NCI-H2227 (cell line): Measurements from ENCODE around the gene SANBR.
"Not testable (repeated sequence)": the region's sequence is repeated elsewhere in the genome, so short reads cannot be mapped to it uniquely, and the experiment has no call there.

Experiments used
- DNase-seq: peaks from one replicate; lab custom pipeline; 2025; ENCODE audit not compliant: unreplicated experiment; lab: John Stamatoyannopoulos, UW

Gene SANBR

DNA sequence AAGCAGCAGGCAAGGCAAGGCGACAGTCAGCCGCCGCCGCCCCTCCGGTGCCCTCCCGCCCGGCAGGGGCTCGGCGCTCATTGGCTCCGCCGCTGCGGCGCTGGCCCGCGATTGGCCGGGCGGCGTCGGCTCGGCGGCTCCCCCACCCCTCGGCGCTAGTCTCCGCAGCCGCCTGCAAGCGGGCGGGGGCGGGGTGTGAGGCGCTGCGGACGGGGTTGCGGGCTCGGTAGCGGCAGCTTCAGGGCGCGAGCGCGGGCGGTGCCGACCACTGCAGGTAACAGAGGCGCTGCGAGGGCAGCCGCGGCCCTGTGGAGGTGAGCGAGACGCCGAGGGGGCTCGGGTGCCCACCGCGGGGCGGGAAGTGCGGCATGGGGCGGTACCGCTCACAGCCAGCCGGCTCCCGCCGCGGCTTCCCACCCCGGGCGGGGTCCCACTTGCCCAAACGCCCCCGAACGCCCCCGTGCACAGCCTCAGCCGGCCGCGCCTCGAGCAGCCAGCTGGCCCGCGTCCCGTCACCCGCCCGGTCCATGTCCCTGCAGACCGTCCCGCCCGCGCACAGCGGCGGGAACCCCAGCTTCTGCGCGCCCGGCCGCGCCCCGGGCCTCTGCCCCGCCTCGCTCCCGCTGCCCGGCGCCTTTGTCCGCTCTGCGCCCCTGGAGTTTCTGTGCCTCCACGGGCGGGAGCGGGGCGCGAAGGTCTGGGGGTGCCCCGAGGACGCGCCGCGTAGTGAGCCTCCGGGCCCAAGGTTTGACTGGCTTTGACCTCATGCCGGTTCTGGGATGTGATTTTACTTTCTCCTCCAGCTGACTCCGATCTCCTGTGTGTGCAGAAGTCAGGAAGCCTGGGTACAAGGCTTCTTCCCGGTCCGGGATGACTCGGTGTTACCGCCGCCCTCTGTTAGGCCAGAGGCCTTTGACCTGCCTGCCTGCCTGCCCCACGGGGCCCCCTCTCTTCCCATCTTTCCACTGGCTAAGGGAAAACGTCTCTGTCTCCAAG is at the start of gene SANBR:
TSS of gene SANBR (plus strand) at position 158 of the 996 bp plus-strand sequence. CDS start 4,480 bp downstream, outside the sequence.
- DNase-seq, result peak; percentile 96

DNA sequence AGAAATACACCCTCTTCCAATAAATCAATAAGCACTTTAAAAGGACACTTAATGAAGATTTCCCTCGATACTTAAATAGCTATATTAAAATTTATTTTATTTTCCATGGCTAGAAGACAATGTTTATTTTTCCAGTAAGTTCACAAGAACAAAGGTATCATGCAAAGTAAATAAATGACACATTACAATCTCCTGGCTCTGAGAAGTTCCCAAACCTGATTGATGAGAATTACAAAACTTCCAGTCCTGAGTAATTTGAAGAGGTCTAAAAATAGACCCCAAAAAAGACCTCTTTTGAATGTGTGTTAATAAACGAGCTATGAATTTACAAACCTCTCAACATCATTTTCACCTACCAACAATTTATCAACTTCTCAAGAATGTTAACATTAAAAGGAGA is 49.7 kb upstream of the SANBR start:
- DNase-seq, result no peak

DNA sequence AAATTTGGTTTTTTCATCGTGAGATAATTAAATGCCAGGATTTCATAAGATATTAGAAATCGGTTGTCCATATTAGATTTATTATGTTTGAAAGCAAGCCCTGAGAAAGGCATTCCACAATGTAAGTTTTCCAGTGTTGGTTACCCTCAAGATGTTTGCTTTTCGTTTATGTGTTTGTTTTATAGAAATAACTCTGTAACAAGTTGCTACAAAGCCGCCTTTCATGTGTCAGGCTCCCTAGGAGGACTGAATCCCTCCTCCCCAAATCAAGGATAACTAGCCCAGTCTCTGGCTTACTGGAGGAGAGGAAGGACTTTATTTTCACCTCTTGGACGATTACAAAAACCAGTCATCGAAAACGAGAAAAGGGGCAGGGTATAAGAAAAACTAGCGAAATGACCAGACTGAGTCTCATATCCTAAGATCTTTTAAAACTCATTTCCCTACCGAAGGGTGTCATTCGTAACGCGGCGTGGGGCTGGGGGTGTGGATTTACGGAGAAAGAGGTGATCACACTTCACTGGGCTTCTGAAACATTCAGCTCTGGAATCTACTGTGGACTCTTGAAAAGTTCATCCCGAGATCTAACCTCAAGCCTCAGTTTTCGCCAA is 49.2 kb upstream of the SANBR start:
- no peak for DNase-seq

DNA sequence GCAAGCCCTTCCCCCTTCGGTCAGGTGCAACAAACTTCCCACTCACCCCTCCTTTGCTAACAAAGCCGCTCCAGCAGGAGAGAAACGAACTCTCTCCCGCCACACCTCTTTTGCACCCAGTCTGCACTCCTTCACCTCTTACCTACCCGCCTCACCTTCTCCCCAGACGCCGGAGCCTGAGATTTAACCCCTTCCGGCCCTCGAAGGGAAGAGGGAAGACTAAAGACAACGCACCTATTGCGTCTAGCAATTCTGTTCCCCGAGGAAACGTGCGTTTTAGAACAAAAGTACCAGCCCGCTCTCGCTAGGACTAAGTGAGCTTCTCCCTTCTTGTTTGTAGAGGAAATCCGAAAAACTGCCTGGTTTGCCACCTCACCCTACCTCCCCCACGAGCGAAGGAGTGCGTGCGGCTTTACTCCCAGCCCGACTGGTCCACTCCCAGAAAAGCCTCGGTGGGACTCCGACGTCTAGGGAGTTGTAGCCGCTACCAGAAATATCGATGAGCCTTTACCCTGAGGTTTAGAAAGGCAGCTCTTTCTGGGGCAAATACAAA is 48.6 kb upstream of the SANBR start:
- peak; percentile 89 for DNase-seq

GRCh38 chr2:61017556-61018317 is 47.9 kb upstream of the SANBR start, which contains the start of the genes PEX13 and PUS10:
TSS of gene PEX13 (plus strand) at chr2:61017720. CDS start at chr2:61017760, 40 bp downstream.
TSS of gene PUS10 (minus strand) at chr2:61018255. CDS start at chr2:61011890, 6,365 bp downstream.
- peak; percentile 87 for DNase-seq

DNA sequence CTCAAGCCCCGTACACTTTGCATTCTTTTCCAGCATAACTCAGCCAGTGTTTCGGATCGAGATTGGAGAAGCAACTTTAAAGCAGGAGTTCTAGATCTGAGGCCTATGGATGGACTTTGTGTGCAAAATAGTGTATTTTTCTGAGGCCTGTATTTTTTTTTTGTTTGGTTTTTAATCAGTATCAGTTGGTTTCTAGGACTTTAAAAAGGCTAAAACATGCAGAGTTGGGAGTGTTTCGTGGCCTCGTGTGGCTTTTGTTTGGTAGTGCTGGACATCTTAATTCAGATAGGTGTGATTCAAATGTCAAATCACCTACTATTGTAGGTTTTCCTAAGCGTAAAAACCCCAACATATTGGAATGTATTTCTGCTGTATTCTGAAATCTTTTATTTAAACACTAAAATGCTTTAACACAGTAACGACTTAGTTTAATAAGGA is 47.3 kb upstream of the SANBR start:
- DNase-seq, result no peak

DNA sequence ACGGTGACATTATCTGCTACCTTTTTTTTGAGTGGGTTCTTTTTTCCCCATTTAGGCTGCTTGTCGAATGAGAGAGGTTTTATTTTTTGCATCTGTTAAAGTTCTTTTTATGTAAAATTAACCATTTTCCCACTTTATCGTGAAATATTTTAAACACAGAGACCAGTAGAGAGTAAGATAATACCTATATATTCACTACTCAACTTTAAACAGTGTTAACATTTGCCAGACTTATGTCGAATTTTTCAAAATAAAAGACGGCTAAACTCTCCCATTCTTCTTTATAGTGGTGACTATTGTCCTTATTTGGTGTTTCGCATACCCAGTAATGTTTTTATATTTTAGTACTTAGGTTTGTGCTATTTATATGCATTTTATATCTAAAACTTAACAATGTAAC is 46.9 kb upstream of the SANBR start:
- no peak for DNase-seq

DNA sequence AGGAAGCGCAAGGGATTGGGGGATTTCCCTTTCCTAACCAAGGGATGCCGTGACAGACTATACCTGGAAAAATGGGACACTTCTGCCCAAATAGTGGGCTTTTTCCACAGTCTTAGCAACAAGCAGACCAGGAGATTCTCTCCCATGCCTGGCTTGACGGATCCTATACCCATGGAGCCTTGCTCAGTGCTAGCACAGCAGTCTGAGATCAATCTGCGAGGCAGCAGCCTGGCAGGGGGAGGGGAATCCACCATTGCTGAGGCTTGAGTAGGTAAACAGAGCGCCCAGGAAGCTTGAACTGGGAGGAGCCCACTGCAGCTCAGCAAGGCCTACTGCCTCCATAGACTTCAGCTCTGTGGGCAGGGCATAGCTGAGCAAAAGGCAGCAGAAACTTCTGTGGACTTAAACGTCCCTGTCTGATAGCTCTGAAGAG is 44.4 kb upstream of the SANBR start:
- no peak for DNase-seq

GRCh38 chr2:61023670-61024069 is 42.0 kb upstream of the SANBR start:
- no peak for DNase-seq

DNA sequence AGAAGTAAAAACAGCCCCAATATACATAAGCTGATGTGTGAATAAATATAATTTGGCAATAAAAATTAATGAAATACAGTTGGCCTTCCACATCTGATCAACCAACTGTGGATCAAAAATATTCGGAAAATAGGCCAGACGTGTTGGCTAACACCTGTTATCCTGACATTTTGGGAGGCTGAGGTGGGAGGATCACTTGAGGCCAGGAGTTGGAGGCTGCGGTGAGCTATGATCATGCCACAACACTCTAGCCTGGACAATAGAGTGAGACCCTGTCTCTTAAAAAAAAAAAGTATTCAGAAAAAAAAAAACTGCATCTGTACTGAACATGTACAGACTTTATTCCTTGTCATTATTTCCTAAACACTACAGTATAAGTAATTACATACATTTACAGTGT is 36.1 kb upstream of the SANBR start:
- no peak for DNase-seq

DNA sequence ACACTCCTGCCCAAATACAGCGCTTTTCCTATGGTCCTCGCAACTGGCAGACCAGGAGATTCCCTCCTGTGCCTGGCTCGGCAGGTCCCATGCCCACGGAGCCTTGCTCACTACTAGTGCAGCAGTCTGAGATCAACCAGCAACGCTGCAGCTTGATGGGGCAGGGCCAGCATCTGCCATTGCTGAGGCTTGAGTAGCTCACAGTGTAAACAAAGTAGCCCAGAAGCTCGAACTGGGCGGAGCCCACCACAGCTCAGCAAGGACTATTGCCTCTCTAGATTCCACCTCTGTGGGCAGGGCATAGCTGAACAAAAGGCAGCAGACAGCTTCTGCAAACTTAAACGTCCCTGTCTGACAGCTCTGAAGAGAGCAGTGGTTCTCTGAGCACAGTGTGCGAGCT is 31.1 kb upstream of the SANBR start:
- DNase-seq, result not testable (repeated sequence)

DNA sequence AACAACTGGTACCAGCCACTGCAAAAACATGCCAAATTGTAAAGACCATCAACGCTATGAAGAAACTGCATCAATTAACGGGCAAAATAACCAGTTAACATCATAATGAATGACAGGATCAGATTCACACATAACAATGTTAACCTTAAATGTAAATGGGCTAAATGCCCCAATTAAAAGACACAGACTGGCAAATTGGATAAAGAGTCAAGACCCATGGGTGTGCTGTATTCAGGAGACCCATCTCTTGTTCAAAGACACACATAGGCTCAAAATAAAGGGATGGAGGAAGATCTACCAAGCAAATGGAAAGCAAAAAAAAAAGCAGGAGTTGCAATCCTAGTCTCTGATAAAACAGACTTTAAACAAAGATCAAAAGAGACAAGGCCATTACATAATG is 29.0 kb upstream of the SANBR start:
- DNase-seq, result not testable (repeated sequence)

GRCh38 chr2:61042807-61043206 is 22.9 kb upstream of the SANBR start:
- no peak for DNase-seq

DNA sequence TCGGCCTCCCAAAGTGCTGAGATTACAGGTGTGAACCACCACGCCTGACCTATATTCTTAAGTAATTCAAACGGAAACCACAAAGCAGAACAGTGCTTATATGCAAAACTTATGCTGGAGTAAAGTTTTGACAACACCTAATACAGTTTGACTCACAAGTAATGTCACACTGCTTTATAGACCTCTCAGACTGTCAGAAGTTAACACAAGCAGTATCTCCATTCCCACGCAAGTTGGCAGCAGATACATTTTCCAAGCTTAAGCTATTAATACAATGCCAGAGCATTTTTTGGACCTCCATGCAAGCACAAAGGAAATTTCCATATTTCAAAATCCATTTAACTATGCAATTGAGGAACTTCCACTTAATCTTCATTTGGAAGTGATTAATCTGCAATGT is 21.0 kb upstream of the SANBR start:
- DNase-seq, result no peak

DNA sequence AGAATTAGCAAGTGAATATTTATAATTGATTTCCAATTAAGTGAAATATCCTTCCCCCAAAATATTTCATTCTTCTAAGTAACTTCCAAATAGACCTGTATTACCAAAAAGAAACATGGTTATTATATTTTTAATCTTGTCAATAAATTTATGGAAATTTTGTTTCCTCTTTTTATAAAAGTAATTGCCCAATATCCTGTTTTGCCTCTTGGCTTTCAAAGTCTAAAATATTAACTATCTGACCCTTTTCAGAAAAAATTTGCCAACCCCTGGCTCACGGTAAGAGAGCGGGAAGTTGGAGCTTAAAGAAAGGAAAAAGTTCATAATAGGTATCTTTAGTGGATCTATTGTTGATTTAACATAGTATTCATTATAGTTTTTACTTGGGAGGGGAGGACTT is 20.4 kb upstream of the SANBR start:
- no peak for DNase-seq

DNA sequence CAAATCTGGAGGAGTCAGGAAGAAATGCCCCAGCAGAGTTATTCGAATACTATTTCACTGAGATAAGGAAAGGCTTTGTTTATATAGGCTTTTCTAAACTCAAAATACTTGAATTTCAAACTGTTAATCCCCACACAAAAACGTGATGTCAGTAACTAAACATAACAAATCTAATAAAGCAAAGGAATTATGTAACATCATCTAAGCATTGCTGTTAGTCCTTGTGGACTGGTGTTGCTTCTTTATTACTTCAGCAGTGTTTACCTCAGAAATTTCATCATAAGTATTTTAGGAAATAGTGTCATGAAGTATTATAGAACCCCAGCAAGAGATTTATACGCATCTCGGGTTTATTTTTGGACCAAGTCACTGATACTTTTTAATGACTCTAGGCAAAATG is 19.7 kb upstream of the SANBR start:
- DNase-seq, result no peak

DNA sequence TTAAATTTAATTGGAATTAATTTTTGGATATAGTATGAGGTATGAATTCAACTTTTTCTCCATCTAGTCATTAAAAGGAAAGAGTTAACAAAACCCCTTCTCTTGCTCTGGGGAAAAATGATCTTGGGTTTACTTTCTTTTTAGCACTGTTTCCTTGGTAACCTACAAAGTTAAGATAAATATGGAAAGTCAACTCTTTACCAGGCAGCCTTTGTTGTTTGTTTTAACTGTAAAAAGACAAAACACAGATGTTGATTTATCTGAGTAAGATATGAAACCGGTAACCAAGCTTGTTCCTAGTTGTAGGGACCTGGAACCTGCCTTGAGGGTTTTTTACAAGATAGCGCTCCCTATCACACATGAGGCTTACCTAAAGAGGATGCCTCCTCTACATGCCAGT is 10.1 kb upstream of the SANBR start:
- no peak for DNase-seq

- no peak for DNase-seq
These were observed 8.1 kb upstream of the SANBR start for GRCh38 chr2:61057562-61057961.

DNA sequence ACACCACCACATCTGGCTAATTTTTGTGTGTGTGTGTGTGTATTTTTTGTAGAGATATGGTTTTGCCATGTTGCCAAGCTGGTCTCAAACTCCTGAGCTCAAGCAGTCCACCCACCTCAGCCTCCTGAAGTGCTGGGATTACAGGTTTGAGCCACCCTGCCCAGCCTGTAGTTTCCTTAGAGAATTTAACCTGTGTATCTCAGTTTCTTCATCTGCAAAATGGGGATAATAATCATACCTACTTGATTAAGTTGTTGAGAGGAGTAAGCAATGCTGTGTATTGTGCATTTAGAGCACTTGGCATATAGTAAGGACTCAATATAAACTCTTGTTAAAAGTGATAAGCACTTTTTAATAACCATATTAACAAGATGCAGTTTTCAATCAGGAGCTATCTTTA is 6.3 kb upstream of the SANBR start:
- DNase-seq, result no peak

DNA sequence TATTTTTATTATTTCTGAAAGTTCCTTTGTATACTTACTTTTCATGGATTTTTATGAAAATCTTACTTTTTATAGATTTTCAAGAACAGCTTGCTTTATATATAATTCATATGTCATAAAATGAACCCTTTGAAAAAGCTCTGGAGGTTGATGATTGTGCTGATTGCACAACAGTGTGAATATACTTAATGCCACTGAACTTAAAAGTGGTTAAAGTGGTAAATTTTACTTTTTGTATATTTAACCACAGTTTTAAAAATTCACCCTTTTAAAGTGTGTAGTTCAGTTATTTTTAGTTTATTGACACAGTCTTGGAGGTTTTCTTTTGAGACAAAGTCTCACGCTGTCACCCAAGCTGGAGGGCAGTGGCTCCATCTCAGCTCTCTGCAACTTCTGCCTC is 8.4 kb downstream of the SANBR start:
- DNase-seq, result no peak

DNA sequence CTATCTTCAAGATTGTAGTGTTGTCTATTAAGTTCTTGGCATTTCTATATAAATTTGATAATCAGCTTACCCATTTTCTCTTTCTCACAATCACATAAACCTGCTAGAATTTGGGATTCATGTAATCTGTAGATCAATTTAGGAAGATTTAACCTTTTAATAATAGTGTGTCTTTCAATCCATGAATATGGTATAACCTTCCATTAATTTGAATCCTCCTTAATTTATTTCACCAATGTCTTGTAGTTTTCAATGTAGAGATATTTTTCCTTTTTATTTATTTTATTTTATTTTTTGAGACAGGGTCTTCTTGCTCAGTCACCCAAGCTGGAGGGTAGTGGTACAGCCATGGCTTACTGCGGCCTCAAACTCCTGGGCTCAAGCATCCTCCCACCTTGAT is 20.2 kb downstream of the SANBR start:
- no peak for DNase-seq
